Right lobe of liver (tissue), 6 donors: ENCODE results near the gene CERT1. TPM values are rescaled to one million over a fixed set of nuclear protein-coding genes. Genes with fewer than 3 reads are reported as not detected.

Experiments
- ATAC-seq, 4 donors: fragments of 200-7000 bp; cut with Tn5 transposase; one replicate each; pipeline ENCODE4 v1.9.1; 2020; ENCODE audit warnings: mild to moderate bottlenecking in 4 of 4, moderate library complexity in 4 of 4
- DNase-seq, 3 donors: peaks; one replicate each; pipeline ENCODE4 v3.0.0-alpha.2; 2020
- H3K27ac ChIP-seq, 3 donors: fragments of 200-600 bp; one replicate each; pipeline ENCODE4 v1.8.0; 2022
- H3K27me3 ChIP-seq, 2 donors: fragments of 200-600 bp; one replicate each; pipeline ENCODE4 v1.8.0; 2022
- H3K36me3 ChIP-seq, 4 donors: fragments of 200-600 bp; sonication (generic) in 1 of 4; one replicate each; pipeline versions ENCODE4 v1.5.1 to v1.8.0; 2017 to 2022; ENCODE audit warnings: control low read depth in 1 of 4
- H3K4me1 ChIP-seq, 4 donors: fragments of 200-600 bp; sonication (generic) in 1 of 4; one replicate each; pipeline versions ENCODE4 v1.5.1 to v1.8.0; 2017 to 2022; ENCODE audit warnings: control low read depth in 1 of 4
- H3K4me3 ChIP-seq, 3 donors: fragments of 200-600 bp; one replicate each; pipeline ENCODE4 v1.8.0; 2022
- H3K9me3 ChIP-seq, 4 donors: fragments of 200-600 bp; sonication (generic) in 1 of 4; one replicate each; pipeline versions ENCODE4 v1.5.1 to v1.8.0; 2017 to 2022; ENCODE audit warnings: control low read depth in 1 of 4
- POLR2A ChIP-seq: fragments of 450-650 bp; IDR thresholded peaks from one replicate; pipeline ENCODE4 v1.6.1; 2017; ENCODE audit warnings: antibody characterized with exemption, mild to moderate bottlenecking
- WGBS: methylation state at CpG from one replicate; pipeline ENCODE4 v1.1.6; 2018; ENCODE audit warnings: low coverage, low lambda C conversion rate; ENCODE audit not compliant: insufficient coverage; ENCODE audit errors: missing lambda C conversion rate; 5-methylcytosine and 5-hydroxymethylcytosine counted together
- intact Hi-C, 2 donors: fragments of 100-400 bp; cut with DNase I; formaldehyde crosslinking; loops; one replicate each; pipeline versions ENCODE4 v1.11.2 to v1.14.1; 2022
- total RNA-seq, 6 experiments: library from RNA; depleted of rRNA in 2 of 6; stranded (reverse); fragments of >200 nt in 2 of 6; fragmentation: NEBNext Ultra II Directional in 3 of 6; extraction: Animal tissue kit (Norgen Biotek cat#: 25700) in 3 of 6; gene quantifications; one replicate each; pipeline versions ENCODE4 v1.1.0 to v1.2.4, GENCODE V29; 2016 to 2023
- TF ChIP-seq, protein P1 (sequence below), 4 donors: fragments of 200-600 bp in 3 of 4; fragments of 450-650 bp in 1 of 4; IDR thresholded peaks; one replicate each; pipeline versions ENCODE4 v1.5.1 to v1.8.0; 2016 to 2022; ENCODE audit warnings: antibody characterized with exemption in 4 of 4, mild to moderate bottlenecking in 2 of 4
- donor health status: DM: no; HTN: yes; CAD: no.
- donor health status: DM: no; HTN: no; CAD: no.
- donor health status: DM: no; HTN: no; CAD: no.
- donor health status: DM: no; HTN: yes; CAD: no.
- donor health status: DM: no; HTN: yes; CAD: no.

Gene CERT1
- total RNA-seq, 6 experiments from 2014 or later: 14.6 to 25.5 (median 19.7) TPM

DNA sequence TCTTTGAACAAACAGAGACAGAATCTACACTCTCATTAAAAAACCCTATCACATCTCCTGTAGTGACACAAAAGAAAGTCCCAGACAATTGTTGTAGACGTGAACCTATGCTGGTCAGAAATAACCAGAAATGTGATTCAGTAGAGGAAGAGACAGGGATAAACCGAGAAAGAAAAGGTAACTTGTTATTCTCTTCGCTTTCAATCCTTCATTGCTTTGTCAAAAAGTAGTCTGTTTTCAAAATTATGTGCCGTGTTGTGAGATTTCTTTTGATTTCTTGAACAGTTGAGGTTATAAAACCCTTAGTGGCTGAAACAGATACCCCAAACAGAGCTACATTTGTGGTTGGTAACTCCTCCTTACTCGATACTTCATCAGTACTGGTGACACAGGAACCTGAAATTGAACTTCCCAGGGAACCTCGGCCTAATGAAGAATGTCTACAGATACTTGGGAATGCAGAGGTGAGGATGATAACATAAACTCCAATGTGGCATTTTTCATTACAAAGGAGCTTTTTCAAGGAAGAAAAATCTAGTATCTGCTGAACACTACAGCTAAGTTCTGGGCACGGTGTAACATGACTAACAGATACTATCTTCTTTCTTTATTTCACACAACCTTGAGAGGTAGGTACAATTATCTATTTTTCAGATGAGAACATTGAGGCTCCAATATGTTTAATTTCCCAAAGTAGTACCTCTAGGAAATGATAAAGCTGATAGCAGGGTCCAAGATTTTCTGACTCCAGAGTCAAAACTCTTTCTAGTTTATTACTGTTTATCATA, 160.1 kb downstream of the CERT1 start:
- 83% methylated on average over 6 of the region's 7 CpGs for WGBS
- no peak for ATAC-seq
- intact Hi-C loops: no loop called here

DNA sequence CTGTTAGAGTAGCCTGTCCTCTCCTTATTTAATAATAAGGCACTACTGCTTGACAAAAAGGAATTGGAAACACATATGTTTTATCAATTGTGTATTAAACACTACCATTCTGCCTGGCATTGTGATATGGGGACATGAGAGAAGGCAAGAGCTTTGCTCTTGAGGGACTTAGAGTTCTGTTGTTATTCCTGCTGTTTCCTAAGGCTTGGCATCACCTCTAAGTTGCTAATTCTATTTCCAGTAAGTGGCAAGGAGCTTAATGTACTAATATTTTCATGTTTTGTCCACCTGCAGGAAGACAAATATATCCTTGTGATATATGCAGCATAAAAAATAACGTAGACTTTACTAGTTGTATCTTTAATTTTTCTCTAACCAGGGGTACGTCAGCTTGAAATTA, 161.8 kb downstream of the CERT1 start:
- Histone ChIP-seq H3K4me1 (no peaks in the 10 kb centered on the region), H3K27me3 (no peaks in the 10 kb centered on the region), H3K27ac (no peak overlapping the region), H3K4me3 (no peak overlapping the region), H3K9me3 (no peaks in the 10 kb centered on the region), H3K36me3 (peaks cover 6 to 92% (median 32%) of the 10 kb centered on the region in 4 donors)
- ATAC-seq (no peak), DNase-seq (no peak)
- intact Hi-C loops: no loop called here
- 93% methylated on average over 2 of the region's 2 CpGs for WGBS
- TF ChIP-seq POLR2A: no peak
- TF ChIP-seq, protein P1, sequence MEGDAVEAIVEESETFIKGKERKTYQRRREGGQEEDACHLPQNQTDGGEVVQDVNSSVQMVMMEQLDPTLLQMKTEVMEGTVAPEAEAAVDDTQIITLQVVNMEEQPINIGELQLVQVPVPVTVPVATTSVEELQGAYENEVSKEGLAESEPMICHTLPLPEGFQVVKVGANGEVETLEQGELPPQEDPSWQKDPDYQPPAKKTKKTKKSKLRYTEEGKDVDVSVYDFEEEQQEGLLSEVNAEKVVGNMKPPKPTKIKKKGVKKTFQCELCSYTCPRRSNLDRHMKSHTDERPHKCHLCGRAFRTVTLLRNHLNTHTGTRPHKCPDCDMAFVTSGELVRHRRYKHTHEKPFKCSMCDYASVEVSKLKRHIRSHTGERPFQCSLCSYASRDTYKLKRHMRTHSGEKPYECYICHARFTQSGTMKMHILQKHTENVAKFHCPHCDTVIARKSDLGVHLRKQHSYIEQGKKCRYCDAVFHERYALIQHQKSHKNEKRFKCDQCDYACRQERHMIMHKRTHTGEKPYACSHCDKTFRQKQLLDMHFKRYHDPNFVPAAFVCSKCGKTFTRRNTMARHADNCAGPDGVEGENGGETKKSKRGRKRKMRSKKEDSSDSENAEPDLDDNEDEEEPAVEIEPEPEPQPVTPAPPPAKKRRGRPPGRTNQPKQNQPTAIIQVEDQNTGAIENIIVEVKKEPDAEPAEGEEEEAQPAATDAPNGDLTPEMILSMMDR (IDR thresholded peaks at IDR 0.05): no peak

More for the DNA sequence above, 160.1 kb downstream of the CERT1 start:
- Histone ChIP-seq H3K27ac (no peak overlapping the region), H3K36me3 (peaks cover 6 to 94% (median 41%) of the 10 kb centered on the region in 4 donors), H3K4me3 (no peak overlapping the region), H3K27me3 (no peaks in the 10 kb centered on the region), H3K9me3 (no peaks in the 10 kb centered on the region), H3K4me1 (no peaks in the 10 kb centered on the region)
- no peak for DNase-seq
- TF ChIP-seq, protein P1 (IDR thresholded peaks at IDR 0.05): no peak
- no peak for TF ChIP-seq POLR2A

DNA sequence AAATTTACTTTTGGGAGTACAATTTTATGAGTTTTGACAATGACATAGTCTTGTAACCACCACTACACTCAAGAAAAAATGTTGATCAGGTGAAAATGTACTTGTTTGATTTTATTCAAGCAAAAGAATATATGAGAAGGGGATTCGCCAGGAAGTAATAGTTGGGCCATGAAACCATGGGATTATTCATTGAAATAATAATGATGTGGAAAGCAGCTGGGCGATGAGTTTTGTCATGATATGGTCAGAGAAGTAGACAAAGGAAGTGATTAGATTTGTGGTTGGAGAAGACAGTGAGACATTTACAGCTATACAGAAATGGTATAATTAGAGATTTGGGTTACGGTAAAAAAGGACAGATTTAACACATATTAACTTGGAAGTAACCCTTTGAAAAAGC, 163.2 kb downstream of the CERT1 start:
- Histone ChIP-seq H3K9me3 (no peaks in the 10 kb centered on the region), H3K36me3 (peaks cover 6 to 89% (median 29%) of the 10 kb centered on the region in 4 donors), H3K27ac (no peak overlapping the region), H3K4me1 (no peaks in the 10 kb centered on the region), H3K4me3 (no peak overlapping the region), H3K27me3 (no peaks in the 10 kb centered on the region)
- WGBS: 95% methylated on average over 3 of the region's 3 CpGs
- no peak for TF ChIP-seq POLR2A
- TF ChIP-seq, protein P1 (IDR thresholded peaks at IDR 0.05): no peak
- intact Hi-C loops: no loop called here
- DNase-seq (no peak), ATAC-seq (no peak)

DNA sequence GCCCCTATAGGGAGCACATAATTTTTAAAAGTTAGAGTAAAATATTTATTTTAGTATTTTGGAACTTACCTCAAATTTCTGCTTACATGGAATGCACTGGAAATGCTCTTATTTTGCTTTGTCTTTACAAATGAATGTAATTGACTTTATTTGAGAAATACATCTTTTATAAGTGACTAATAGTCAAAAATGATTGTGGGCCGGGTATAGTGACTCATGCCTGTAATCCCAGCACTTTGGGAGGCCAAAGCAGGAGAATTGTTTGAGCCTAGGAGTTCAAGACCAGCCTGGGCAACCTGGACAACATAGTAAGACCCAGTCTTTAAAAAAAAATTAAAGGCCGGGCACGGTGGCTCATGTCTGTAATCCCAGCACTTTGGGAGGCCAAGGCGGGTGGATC, 168.6 kb downstream of the CERT1 start:
- Histone ChIP-seq H3K27me3 (no peaks in the 10 kb centered on the region), H3K4me1 (peaks cover 0 to 13% (median 4%) of the 10 kb centered on the region in 4 donors), H3K4me3 (no peak overlapping the region), H3K36me3 (peaks cover 0 to 39% (median 12%) of the 10 kb centered on the region in 4 donors), H3K9me3 (no peaks in the 10 kb centered on the region), H3K27ac (no peak overlapping the region)
- TF ChIP-seq, protein P1 (IDR thresholded peaks at IDR 0.05): no peak
- no peak for TF ChIP-seq POLR2A
- WGBS: 91% methylated on average over 4 of the region's 4 CpGs
- no peak for DNase-seq
- no peak for ATAC-seq
- intact Hi-C loops: no loop called here
